Measurements from ENCODE around the gene P2RY11. TPM values are rescaled to one million over a fixed set of nuclear protein-coding genes. Genes with fewer than 3 reads are reported as not detected.

The P2RY11 gene
- total RNA-seq, 2 experiments from 2014 or later = 59.0 to 62.1 TPM

DNA sequence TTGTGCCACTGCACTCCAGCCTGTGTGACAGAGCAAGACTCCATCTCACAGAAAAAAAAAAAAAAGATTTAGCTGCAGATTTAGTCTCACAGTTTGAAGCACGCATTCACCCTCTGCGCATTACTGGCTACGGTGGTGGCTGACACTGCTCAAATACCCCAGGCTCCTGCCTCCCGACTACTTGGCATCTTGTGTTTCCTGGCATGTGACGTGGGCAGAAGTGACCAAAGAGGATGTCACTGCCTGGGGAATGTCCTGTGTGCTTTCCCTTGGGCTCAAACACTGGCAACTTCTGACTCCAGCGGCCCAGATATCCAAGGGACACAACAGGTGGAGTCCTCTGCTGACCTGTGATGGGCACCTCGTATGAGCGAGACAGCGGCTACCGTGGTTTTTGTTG lies 32.9 kb downstream of the P2RY11 start:
- ATAC-seq (no peak), DNase-seq (no peak)
- Mint-ChIP-seq H3K36me3 (ENCODE audit: low read depth) (peaks cover 73% of the 10 kb centered on the region), H3K27ac (peak overlapping the region; percentile 86), H3K4me3 (no peak overlapping the region), H3K9me3 (no peaks in the 10 kb centered on the region), H3K4me1 (ENCODE audit: low read depth) (peaks cover 34% of the 10 kb centered on the region), H3K27me3 (no peaks in the 10 kb centered on the region)
- TF ChIP-seq, protein P1, sequence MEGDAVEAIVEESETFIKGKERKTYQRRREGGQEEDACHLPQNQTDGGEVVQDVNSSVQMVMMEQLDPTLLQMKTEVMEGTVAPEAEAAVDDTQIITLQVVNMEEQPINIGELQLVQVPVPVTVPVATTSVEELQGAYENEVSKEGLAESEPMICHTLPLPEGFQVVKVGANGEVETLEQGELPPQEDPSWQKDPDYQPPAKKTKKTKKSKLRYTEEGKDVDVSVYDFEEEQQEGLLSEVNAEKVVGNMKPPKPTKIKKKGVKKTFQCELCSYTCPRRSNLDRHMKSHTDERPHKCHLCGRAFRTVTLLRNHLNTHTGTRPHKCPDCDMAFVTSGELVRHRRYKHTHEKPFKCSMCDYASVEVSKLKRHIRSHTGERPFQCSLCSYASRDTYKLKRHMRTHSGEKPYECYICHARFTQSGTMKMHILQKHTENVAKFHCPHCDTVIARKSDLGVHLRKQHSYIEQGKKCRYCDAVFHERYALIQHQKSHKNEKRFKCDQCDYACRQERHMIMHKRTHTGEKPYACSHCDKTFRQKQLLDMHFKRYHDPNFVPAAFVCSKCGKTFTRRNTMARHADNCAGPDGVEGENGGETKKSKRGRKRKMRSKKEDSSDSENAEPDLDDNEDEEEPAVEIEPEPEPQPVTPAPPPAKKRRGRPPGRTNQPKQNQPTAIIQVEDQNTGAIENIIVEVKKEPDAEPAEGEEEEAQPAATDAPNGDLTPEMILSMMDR (IDR thresholded peaks at IDR 0.05) = no peak
- CTCF ChIA-PET = interaction anchor here (1.7 to 3.6 kb wide), 2 partner anchors 45 to 105 kb away, joined by 4 to 11 read pairs; no protein-coding TSS in a partner anchor
- intact Hi-C loops (cut with micrococcal nuclease) = no loop called here
- POLR2A ChIA-PET = interaction anchor here (1.0 to 1.7 kb wide), 4 partner anchors 15 to 71 kb away, joined by 3 to 4 read pairs (median 3); no protein-coding TSS in a partner anchor

DNA sequence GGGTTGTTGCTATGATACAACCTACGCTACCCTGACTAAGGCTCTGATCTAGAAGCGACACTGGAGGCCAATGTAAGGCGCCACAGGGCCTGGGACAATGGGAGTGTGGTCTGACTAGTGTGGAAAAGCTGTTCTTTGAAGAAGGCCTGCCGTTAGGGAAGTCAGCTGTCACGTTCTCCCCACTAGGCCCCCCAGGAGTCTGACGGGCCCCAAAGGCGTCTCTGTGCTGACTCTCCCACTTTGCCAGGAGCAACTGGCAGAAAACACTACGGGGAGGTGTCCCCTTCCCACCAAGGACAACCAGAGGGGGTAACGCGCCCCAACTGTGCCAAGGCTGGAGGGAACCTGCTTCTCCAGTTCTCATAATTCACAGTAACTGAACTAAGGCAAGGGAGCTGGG lies 33.5 kb downstream of the P2RY11 start:
- peaks cover 75% of the 10 kb centered on the region for H3K36me3 Mint-ChIP-seq (ENCODE audit: low read depth)
- H3K4me3 Mint-ChIP-seq = no peak overlapping the region
- no peaks in the 10 kb centered on the region for H3K27me3 Mint-ChIP-seq
- intact Hi-C loops (cut with micrococcal nuclease) = no loop called here
- POLR2A ChIA-PET = interaction anchor here (1.0 to 1.7 kb wide), 4 partner anchors 15 to 71 kb away, joined by 3 to 4 read pairs (median 3); no protein-coding TSS in a partner anchor
- H3K9me3 Mint-ChIP-seq = no peaks in the 10 kb centered on the region
- peaks cover 34% of the 10 kb centered on the region for H3K4me1 Mint-ChIP-seq (ENCODE audit: low read depth)
- peak overlapping the region; percentile 34 for H3K27ac Mint-ChIP-seq
- TF ChIP-seq, protein P1 (IDR thresholded peaks at IDR 0.05) = no peak
- CTCF ChIA-PET = interaction anchor here (1.7 to 3.6 kb wide), 2 partner anchors 46 to 105 kb away, joined by 4 to 11 read pairs; no protein-coding TSS in a partner anchor
- DNase-seq = no peak
- no peak for ATAC-seq

- DNase-seq (no peak), ATAC-seq (no peak)
- CTCF ChIA-PET = interaction anchor here (3.6 kb wide), 1 partner anchor 104 kb away, joined by 11 read pairs; no protein-coding TSS in a partner anchor
- Mint-ChIP-seq H3K27me3 (no peaks in the 10 kb centered on the region), H3K9me3 (no peaks in the 10 kb centered on the region), H3K4me1 (ENCODE audit: low read depth) (peaks cover 34% of the 10 kb centered on the region), H3K36me3 (ENCODE audit: low read depth) (peaks cover 73% of the 10 kb centered on the region), H3K4me3 (no peak overlapping the region), H3K27ac (no peak overlapping the region)
- POLR2A ChIA-PET = interaction anchor here (0.7 to 1.7 kb wide), 3 partner anchors 19 to 44 kb away, joined by 3 read pairs; no protein-coding TSS in a partner anchor
- TF ChIP-seq, protein P1 (IDR thresholded peaks at IDR 0.05) = no peak
- intact Hi-C loops (cut with micrococcal nuclease) = no loop called here
These were observed 34.6 kb downstream of the P2RY11 start for GRCh38 chr19:10146142-10146541.

- H3K27ac Mint-ChIP-seq = no peak overlapping the region
- no peak for DNase-seq
- H3K4me3 Mint-ChIP-seq = no peak overlapping the region
- POLR2A ChIA-PET = no interaction called here
- no peaks in the 10 kb centered on the region for H3K27me3 Mint-ChIP-seq
- CTCF ChIA-PET = no interaction called here
- TF ChIP-seq, protein P1 (IDR thresholded peaks at IDR 0.05) = no peak
- peaks cover 15% of the 10 kb centered on the region for H3K4me1 Mint-ChIP-seq (ENCODE audit: low read depth)
- no peaks in the 10 kb centered on the region for H3K9me3 Mint-ChIP-seq
- peaks cover 69% of the 10 kb centered on the region for H3K36me3 Mint-ChIP-seq (ENCODE audit: low read depth)
- intact Hi-C loops (cut with micrococcal nuclease) = no loop called here
- no peak for ATAC-seq
These were observed 37.9 kb downstream of the P2RY11 start for GRCh38 chr19:10149427-10149826.

GRCh38 chr19:10151521-10151920 lies 40.0 kb downstream of the P2RY11 start:
- H3K36me3 Mint-ChIP-seq (ENCODE audit: low read depth) = peaks cover 64% of the 10 kb centered on the region
- H3K27me3 Mint-ChIP-seq = no peaks in the 10 kb centered on the region
- peaks cover 1% of the 10 kb centered on the region for H3K4me1 Mint-ChIP-seq (ENCODE audit: low read depth)
- no peak overlapping the region for H3K27ac Mint-ChIP-seq
- DNase-seq (no peak), ATAC-seq (no peak)
- TF ChIP-seq, protein P1 (IDR thresholded peaks at IDR 0.05) = no peak
- intact Hi-C loops (cut with micrococcal nuclease) = no loop called here
- CTCF ChIA-PET = no interaction called here
- H3K4me3 Mint-ChIP-seq = no peak overlapping the region
- POLR2A ChIA-PET = interaction anchor here (0.5 to 1.3 kb wide), 3 partner anchors 15 to 132 kb away, joined by 3 to 4 read pairs (median 3); partner anchors contain the start of gene DNMT1
- H3K9me3 Mint-ChIP-seq = no peaks in the 10 kb centered on the region
